Naive thymus-derived CD4-positive, alpha-beta T cell (primary cell): ENCODE measurements around the gene FAU. TPM values are rescaled to one million over a fixed set of nuclear protein-coding genes. Genes with fewer than 3 reads are reported as not detected.
"Not testable (repeated sequence)": the region's sequence is repeated elsewhere in the genome, so short reads cannot be mapped to it uniquely, and the experiment has no call there.

Experiments used
- ATAC-seq: fragments of 150-1000 bp; cut with Tn5 transposase; 2 replicates; pipeline ENCODE4 v1.10.0; 2021; ENCODE audit warnings: mild to moderate bottlenecking, moderate library complexity
- CTCF ChIA-PET: fragments of 350-600 bp; sonication (Branson Sonifier 250); formaldehyde crosslinking; loops from one replicate; lab custom pipeline; 2021; ENCODE audit warnings: antibody characterized with exemption; lab: Charles Lee
- POLR2A ChIA-PET: fragments of 350-600 bp; sonication (Branson Sonifier 250); formaldehyde crosslinking; loops from one replicate; lab custom pipeline; 2021; ENCODE audit warnings: antibody characterized with exemption, inconsistent platforms; lab: Charles Lee
- DNase-seq, 9 donors: peaks; one replicate each; pipeline versions ENCODE4 v3.0.0 to v3.0.0-alpha.2; 2020 to 2022; ENCODE audit warnings: mixed read lengths in 1 of 9
- H3K27ac ChIP-seq: one replicate; pipeline ENCODE4 v1.7.0; 2013; ENCODE audit warnings: mild to moderate bottlenecking, low read depth, low read length, moderate library complexity
- H3K27me3 ChIP-seq, 2 donors: one replicate each; pipeline ENCODE4 v1.7.0; 2013; ENCODE audit warnings: low read length in 2 of 2, mild to moderate bottlenecking in 2 of 2, moderate library complexity in 2 of 2; ENCODE audit not compliant: control insufficient read depth in 2 of 2, insufficient read depth in 2 of 2
- H3K36me3 ChIP-seq, 3 experiments: 1 replicate in 2 of 3; 2 replicates in 1 of 3; pipeline ENCODE4 v1.7.0; 2013; ENCODE audit warnings: low read length in 3 of 3, mild to moderate bottlenecking in 3 of 3, moderate library complexity in 1 of 3; ENCODE audit not compliant: insufficient read depth in 3 of 3, control insufficient read depth in 2 of 3
- H3K4me1 ChIP-seq, 2 donors: one replicate each; pipeline ENCODE4 v1.7.0; 2013; ENCODE audit warnings: low read length in 2 of 2, mild to moderate bottlenecking in 2 of 2, moderate library complexity in 1 of 2; ENCODE audit not compliant: control insufficient read depth in 2 of 2, insufficient read depth in 2 of 2
- H3K4me3 ChIP-seq: 2 replicates; pipeline ENCODE4 v1.7.0; 2013; ENCODE audit warnings: mild to moderate bottlenecking, low read length
- H3K9me3 ChIP-seq, 3 experiments: 1 replicate in 2 of 3; 2 replicates in 1 of 3; pipeline ENCODE4 v1.7.0; 2013; ENCODE audit warnings: low read length in 3 of 3; ENCODE audit not compliant: control insufficient read depth in 2 of 3
- H3K27ac Mint-ChIP-seq, 9 donors: one replicate each; pipeline ENCODE4 v1.8.0; 2020 to 2022; ENCODE audit warnings: mixed read lengths in 9 of 9, mild to moderate bottlenecking in 8 of 9, moderate library complexity in 5 of 9, inconsistent platforms in 2 of 9
- H3K27me3 Mint-ChIP-seq, 5 donors: one replicate each; pipeline ENCODE4 v1.8.0; 2021 to 2022; ENCODE audit warnings: mixed read lengths in 5 of 5, mild to moderate bottlenecking in 1 of 5
- H3K36me3 Mint-ChIP-seq, 5 donors: one replicate each; pipeline ENCODE4 v1.8.0; 2020 to 2022; ENCODE audit warnings: mixed read lengths in 5 of 5, mild to moderate bottlenecking in 3 of 5, inconsistent platforms in 1 of 5
- H3K4me1 Mint-ChIP-seq, 7 donors: one replicate each; pipeline ENCODE4 v1.8.0; 2020 to 2022; ENCODE audit warnings: mixed read lengths in 7 of 7, mild to moderate bottlenecking in 3 of 7, inconsistent platforms in 1 of 7
- H3K4me3 Mint-ChIP-seq, 10 donors: one replicate each; pipeline ENCODE4 v1.8.0; 2020 to 2022; ENCODE audit warnings: mild to moderate bottlenecking in 10 of 10, mixed read lengths in 10 of 10, moderate library complexity in 6 of 10, inconsistent platforms in 2 of 10
- H3K9me3 Mint-ChIP-seq, 11 donors: one replicate each; pipeline ENCODE4 v1.8.0; 2020 to 2022; ENCODE audit warnings: mixed read lengths in 11 of 11, mild to moderate bottlenecking in 4 of 11, inconsistent platforms in 1 of 11, moderate library complexity in 1 of 11
- intact Hi-C, 2 donors: fragments of 100-400 bp; cut with micrococcal nuclease; formaldehyde crosslinking; loops; one replicate each; pipeline ENCODE4 v1.15.1; 2023
- polyA plus RNA-seq, 2 donors: library from polyadenylated mRNA; unstranded; fragments of 300-500 nt; fragmentation: Illumina TruSeq; gene quantifications; one replicate each; pipeline ENCODE4 v1.2.3, GENCODE V29; 2021
- total RNA-seq, 6 experiments: library from RNA in 5 of 6; stranded (reverse) in 5 of 6; gene quantifications; 1 replicate in 5 of 6; 2 replicates in 1 of 6; pipeline ENCODE4 v1.2.3 and lab custom pipeline; 2021 to 2026

The FAU gene
- total and polyA plus RNA-seq, 7 experiments from 2014 or later: 1,053 to 1,849 (median 1,372) TPM

DNA sequence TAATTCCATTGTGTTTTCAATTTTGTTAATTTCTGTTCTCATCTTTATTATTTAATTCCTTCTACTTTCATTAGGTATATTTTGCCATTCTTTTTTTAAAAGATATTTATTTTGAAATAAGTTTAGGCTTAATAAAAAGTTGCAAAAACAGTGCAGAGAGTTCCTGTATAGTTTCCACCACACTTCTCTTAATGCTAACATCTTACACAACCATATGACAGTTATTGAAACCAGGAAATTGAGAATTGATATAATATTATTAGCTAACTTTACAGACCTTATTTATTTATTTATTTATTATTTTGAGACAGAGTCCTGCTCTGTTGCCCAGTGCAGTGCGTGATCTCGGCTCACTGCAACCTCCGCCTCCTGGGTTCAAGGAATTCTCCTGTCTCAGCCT, 34.3 kb upstream of the FAU start:
- Mint-ChIP-seq H3K4me1 (peaks cover 0 to 12% (median 0%) of the 10 kb centered on the region in 7 donors), H3K27me3 (peaks cover 0 to 13% (median 0%) of the 10 kb centered on the region in 5 donors), H3K4me3 (no peak overlapping the region), H3K27ac (no peak overlapping the region), H3K36me3 (no peaks in the 10 kb centered on the region), H3K9me3 (no peaks in the 10 kb centered on the region)
- no peaks in the 10 kb centered on the region for H3K9me3 ChIP-seq
- H3K4me1 ChIP-seq: no peaks in the 10 kb centered on the region
- no peak for ATAC-seq
- DNase-seq: no peak
- no peaks in the 10 kb centered on the region for H3K36me3 ChIP-seq
- H3K27me3 ChIP-seq: no peaks in the 10 kb centered on the region
- no peak overlapping the region for H3K27ac ChIP-seq
- intact Hi-C loops: no loop called here
- POLR2A ChIA-PET: no interaction called here
- no peak overlapping the region for H3K4me3 ChIP-seq
- CTCF ChIA-PET: no interaction called here

DNA sequence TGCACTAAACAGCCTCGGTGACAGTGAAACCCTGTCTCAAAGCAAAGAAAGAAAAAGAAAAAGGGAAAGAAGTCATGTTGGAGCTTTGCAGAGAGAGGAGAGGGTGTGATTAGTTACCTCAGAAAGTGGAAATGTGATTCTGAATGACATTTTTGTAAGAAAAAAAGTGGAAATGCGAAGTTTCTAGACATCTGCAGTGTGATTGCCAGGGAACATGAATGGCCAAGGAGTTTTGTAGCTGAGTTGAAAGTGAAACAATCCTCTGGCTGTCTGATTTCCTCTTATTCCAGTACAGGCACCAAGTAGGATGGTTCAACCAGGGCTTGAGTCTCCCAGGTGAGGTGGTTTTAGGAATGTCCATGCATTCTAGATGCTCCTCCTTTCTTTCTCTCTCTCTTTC, 30.2 kb upstream of the FAU start:
- Histone ChIP-seq H3K4me3 (no peak overlapping the region), H3K4me1 (no peaks in the 10 kb centered on the region), H3K27me3 (no peaks in the 10 kb centered on the region), H3K27ac (no peak overlapping the region), H3K9me3 (no peaks in the 10 kb centered on the region), H3K36me3 (no peaks in the 10 kb centered on the region)
- intact Hi-C loops: no loop called here
- CTCF ChIA-PET: no interaction called here
- Mint-ChIP-seq H3K9me3 (peaks cover 0 to 1% (median 0%) of the 10 kb centered on the region in 11 donors), H3K27me3 (peaks cover 0 to 4% (median 0%) of the 10 kb centered on the region in 5 donors), H3K27ac (no peak overlapping the region), H3K4me3 (no peak overlapping the region), H3K4me1 (peaks cover 0 to 12% (median 0%) of the 10 kb centered on the region in 7 donors), H3K36me3 (peaks cover 0 to 3% (median 0%) of the 10 kb centered on the region in 5 donors)
- no peak for DNase-seq
- POLR2A ChIA-PET: interaction anchor here (0.8 kb wide), 1 partner anchor 17 kb away, joined by 3 read pairs; no protein-coding TSS in a partner anchor
- ATAC-seq: no peak

GRCh38 chr11:65151331-65151899, 29.5 kb upstream of the FAU start:
- Histone ChIP-seq H3K27me3 (no peaks in the 10 kb centered on the region), H3K9me3 (no peaks in the 10 kb centered on the region), H3K36me3 (no peaks in the 10 kb centered on the region), H3K4me1 (no peaks in the 10 kb centered on the region), H3K27ac (no peak overlapping the region), H3K4me3 (no peak overlapping the region)
- Mint-ChIP-seq H3K36me3 (peaks cover 0 to 3% (median 0%) of the 10 kb centered on the region in 5 donors), H3K4me3 (no peak overlapping the region), H3K27me3 (peaks cover 0 to 4% (median 0%) of the 10 kb centered on the region in 5 donors), H3K27ac (peak overlapping the region in 1 of 9 donors; percentile 53), H3K4me1 (peaks cover 0 to 12% (median 0%) of the 10 kb centered on the region in 7 donors), H3K9me3 (peaks cover 0 to 1% (median 0%) of the 10 kb centered on the region in 11 donors)
- ATAC-seq (no peak), DNase-seq (no peak)
- ChIA-PET CTCF (no interaction called here), POLR2A (no interaction called here)
- intact Hi-C loops: no loop called here

- no peak for DNase-seq
These were observed 28.8 kb upstream of the FAU start for GRCh38 chr11:65150509-65151299.

GRCh38 chr11:65150131-65150508, 28.2 kb upstream of the FAU start:
- POLR2A ChIA-PET, H3K36me3 ChIP-seq, ATAC-seq, DNase-seq, H3K4me1 ChIP-seq, H3K4me3 ChIP-seq, H3K4me3 Mint-ChIP-seq, intact Hi-C loops, H3K27me3 ChIP-seq, H3K27ac ChIP-seq, H3K36me3 Mint-ChIP-seq, H3K27ac Mint-ChIP-seq, CTCF ChIA-PET, H3K9me3 ChIP-seq, H3K9me3 Mint-ChIP-seq: not testable (repeated sequence)
- peaks cover 0 to 12% (median 0%) of the 10 kb centered on the region in 7 donors for H3K4me1 Mint-ChIP-seq
- peaks cover 0 to 11% (median 0%) of the 10 kb centered on the region in 5 donors for H3K27me3 Mint-ChIP-seq

More at GRCh38 chr11:65150509-65151299, 28.8 kb upstream of the FAU start:
- H3K4me1 ChIP-seq: no peaks in the 10 kb centered on the region
- Mint-ChIP-seq H3K4me1 (peaks cover 0 to 12% (median 0%) of the 10 kb centered on the region in 7 donors), H3K27ac (no peak overlapping the region), H3K27me3 (peaks cover 0 to 5% (median 0%) of the 10 kb centered on the region in 5 donors), H3K36me3 (peaks cover 0 to 3% (median 0%) of the 10 kb centered on the region in 5 donors), H3K9me3 (peaks cover 0 to 1% (median 0%) of the 10 kb centered on the region in 11 donors), H3K4me3 (no peak overlapping the region)
- no peak overlapping the region for H3K4me3 ChIP-seq
- H3K27me3 ChIP-seq: no peaks in the 10 kb centered on the region
- H3K27ac ChIP-seq: no peak overlapping the region
- POLR2A ChIA-PET: no interaction called here
- CTCF ChIA-PET: no interaction called here
- peak; percentile 94 for ATAC-seq
- intact Hi-C loops: no loop called here
- H3K9me3 ChIP-seq: no peaks in the 10 kb centered on the region
- H3K36me3 ChIP-seq: no peaks in the 10 kb centered on the region

GRCh38 chr11:65148657-65149056, 26.7 kb upstream of the FAU start:
- no peaks in the 10 kb centered on the region for H3K36me3 ChIP-seq
- H3K4me1 ChIP-seq: no peaks in the 10 kb centered on the region
- Mint-ChIP-seq H3K36me3 (peaks cover 0 to 3% (median 0%) of the 10 kb centered on the region in 5 donors), H3K4me1 (peaks cover 0 to 12% (median 0%) of the 10 kb centered on the region in 7 donors), H3K27ac (no peak overlapping the region), H3K27me3 (peaks cover 0 to 17% (median 0%) of the 10 kb centered on the region in 5 donors), H3K9me3 (peaks cover 0 to 1% (median 0%) of the 10 kb centered on the region in 11 donors), H3K4me3 (no peak overlapping the region)
- POLR2A ChIA-PET: no interaction called here
- ATAC-seq (no peak), DNase-seq (no peak)
- H3K27me3 ChIP-seq: no peaks in the 10 kb centered on the region
- no peaks in the 10 kb centered on the region for H3K9me3 ChIP-seq
- intact Hi-C loops: no loop called here
- CTCF ChIA-PET: interaction anchor here (0.6 to 1.0 kb wide), 2 partner anchors 13 to 19 kb away, joined by 3 read pairs; no protein-coding TSS in a partner anchor
- H3K27ac ChIP-seq: no peak overlapping the region
- no peak overlapping the region for H3K4me3 ChIP-seq
